ENCODE results near the gene RGPD8.

Gene RGPD8

DNA sequence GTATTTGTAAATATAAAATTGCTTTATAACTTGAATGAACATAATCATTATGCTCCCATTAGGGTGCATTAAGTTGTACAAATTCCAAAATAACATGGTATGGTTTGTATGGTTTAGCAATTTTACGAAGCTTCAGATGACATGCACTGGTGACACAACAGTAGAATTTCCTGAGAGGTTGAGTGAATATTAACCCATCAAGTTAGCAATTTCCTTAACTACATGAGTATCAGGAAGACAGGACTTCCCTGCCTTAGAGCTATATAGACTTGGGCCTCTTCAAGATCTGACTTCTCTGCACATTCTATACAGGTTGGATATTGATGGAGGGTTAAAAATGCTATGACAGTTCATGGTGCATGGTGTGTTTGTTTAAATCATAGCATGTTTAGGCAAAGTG is 97.8 kb downstream of the RGPD8 start:
- DNase-seq: no peak

GRCh38 chr2:112332123-112332696 is 101.2 kb downstream of the RGPD8 start:
- DNase-seq: no peak

DNA sequence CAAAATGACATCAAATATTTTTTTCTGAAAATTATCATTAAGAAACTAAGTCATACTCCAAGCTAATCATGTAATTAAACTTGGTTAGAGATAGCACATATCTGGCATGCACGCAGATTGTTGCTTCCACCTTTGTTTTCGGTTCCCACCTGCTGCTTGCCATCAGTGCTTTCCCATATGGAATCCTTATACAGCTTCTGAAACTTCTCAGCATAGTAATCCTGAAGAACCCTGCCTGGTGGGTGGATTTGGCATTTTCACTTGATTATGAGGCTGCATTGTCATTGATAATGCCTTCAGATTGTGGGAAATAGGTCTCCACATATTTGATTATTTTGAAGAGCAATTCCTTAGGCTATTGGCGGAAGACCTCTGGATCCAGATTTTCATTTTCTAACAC is 110.5 kb downstream of the RGPD8 start:
- DNase-seq: no peak

DNA sequence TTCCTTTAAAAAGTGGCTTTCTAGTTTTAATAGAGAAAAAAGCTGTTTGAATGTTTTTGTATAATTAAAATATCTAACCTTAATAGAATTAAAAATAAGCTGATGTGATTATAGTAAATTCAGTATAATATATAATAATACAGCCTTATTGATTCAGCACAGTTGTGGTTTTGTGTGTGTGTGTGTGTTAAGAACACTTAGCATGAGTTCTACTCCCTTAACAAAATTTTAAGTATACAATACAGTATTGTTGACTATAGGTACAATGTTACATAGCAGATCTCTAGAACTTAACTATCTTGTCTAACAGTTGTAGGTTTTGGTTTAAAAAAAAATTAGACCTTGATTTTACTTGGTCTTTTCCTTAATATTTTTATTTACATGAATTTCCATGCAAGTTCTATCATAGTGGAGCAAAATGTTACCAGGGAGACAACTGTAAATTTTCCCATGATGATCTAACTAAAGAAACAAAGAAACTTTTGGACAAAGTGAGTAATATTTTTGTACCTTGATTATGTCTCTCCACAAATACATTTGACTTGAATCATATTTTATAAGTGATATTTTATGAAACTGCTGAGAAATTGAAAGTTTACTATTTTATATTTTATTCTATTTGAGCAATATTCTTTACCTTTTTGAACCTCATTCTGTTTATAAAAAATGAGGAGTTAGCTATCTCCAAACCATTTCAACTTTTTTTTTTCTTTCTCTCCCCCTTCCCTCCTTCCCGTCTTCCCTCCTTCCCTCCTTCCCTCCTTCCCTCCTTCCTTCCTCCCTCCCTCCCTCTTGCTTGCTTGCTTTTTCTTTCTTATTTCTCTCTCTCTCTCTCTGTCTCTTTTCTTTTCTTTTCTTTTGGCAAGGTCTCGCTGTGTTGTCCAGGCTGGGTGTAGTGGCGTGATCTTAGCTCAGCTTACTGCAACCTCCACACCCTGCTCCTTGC is 111.8 kb downstream of the RGPD8 start:
- no peak for DNase-seq
